H9 (cell line): ENCODE results near the gene NARS2. TPM values are rescaled to one million over a fixed set of nuclear protein-coding genes. Genes with fewer than 3 reads are reported as not detected.
"Not testable (repeated sequence)": the region's sequence is repeated elsewhere in the genome, so short reads cannot be mapped to it uniquely, and the experiment has no call there.

ENCODE experiments used
- DNase-seq: peaks from one replicate; pipeline ENCODE4 v3.0.0-alpha.2; 2017
- H2AFZ ChIP-seq: one replicate; pipeline ENCODE4 v1.6.1; 2013; ENCODE audit warnings: mild to moderate bottlenecking, low read length, control low read depth, moderate library complexity
- H2AK5ac ChIP-seq: 2 replicates; pipeline ENCODE4 v1.6.1; 2013; ENCODE audit warnings: low read length, control low read depth, mixed read lengths; ENCODE audit not compliant: insufficient read length
- H2BK120ac ChIP-seq: one replicate; pipeline ENCODE4 v1.6.1; 2013; ENCODE audit warnings: low read depth, mild to moderate bottlenecking, low read length, control low read depth, inconsistent platforms; ENCODE audit not compliant: poor library complexity, severe bottlenecking
- H2BK12ac ChIP-seq: 2 replicates; pipeline ENCODE4 v1.6.1; 2013; ENCODE audit warnings: low read length, control low read depth, mixed read lengths, low read depth; ENCODE audit not compliant: insufficient read length
- H2BK15ac ChIP-seq: 2 replicates; pipeline ENCODE4 v1.6.1; 2013; ENCODE audit warnings: low read depth, low read length, control low read depth
- H2BK20ac ChIP-seq: one replicate; pipeline ENCODE4 v1.6.1; 2013; ENCODE audit warnings: low read depth, mild to moderate bottlenecking, low read length, control low read depth, inconsistent platforms; ENCODE audit not compliant: poor library complexity, severe bottlenecking
- H2BK5ac ChIP-seq: 2 replicates; pipeline ENCODE4 v1.6.1; 2013; ENCODE audit warnings: low read length, control low read depth, mixed read lengths; ENCODE audit not compliant: insufficient read length
- H3K14ac ChIP-seq: 2 replicates; pipeline ENCODE4 v1.6.1; 2013; ENCODE audit warnings: low read length, control low read depth; ENCODE audit not compliant: insufficient read depth
- H3K18ac ChIP-seq: 2 replicates; pipeline ENCODE4 v1.6.1; 2013; ENCODE audit warnings: low read depth, mild to moderate bottlenecking, mixed read lengths, low read length, control low read depth; ENCODE audit not compliant: insufficient read length
- H3K23ac ChIP-seq: 2 replicates; pipeline ENCODE4 v1.6.1; 2013; ENCODE audit warnings: low read length, control low read depth, mixed read lengths, low read depth; ENCODE audit not compliant: insufficient read length
- H3K23me2 ChIP-seq: 2 replicates; pipeline ENCODE4 v1.6.1; 2013; ENCODE audit warnings: low read depth, mild to moderate bottlenecking, mixed read lengths, low read length, control low read depth; ENCODE audit not compliant: insufficient read length, poor library complexity, severe bottlenecking
- H3K27ac ChIP-seq: 2 replicates; pipeline ENCODE4 v1.5.1; 2013; ENCODE audit warnings: low read length, control low read depth, mixed read lengths, low read depth; ENCODE audit not compliant: insufficient read length
- H3K27me3 ChIP-seq: 2 replicates; pipeline ENCODE4 v1.6.1; 2013; ENCODE audit warnings: low read length, control low read depth, inconsistent platforms; ENCODE audit not compliant: insufficient read depth
- H3K4ac ChIP-seq: 2 replicates; pipeline ENCODE4 v1.6.1; 2013; ENCODE audit warnings: low read depth, mild to moderate bottlenecking, control low read depth, inconsistent platforms, low read length, moderate library complexity
- H3K4me1 ChIP-seq: 2 replicates; pipeline ENCODE4 v1.6.1; 2013; ENCODE audit warnings: low read length, control low read depth, inconsistent platforms; ENCODE audit not compliant: insufficient read depth
- H3K4me2 ChIP-seq: 2 replicates; pipeline ENCODE4 v1.6.1; 2013; ENCODE audit warnings: low read length, control low read depth, mixed read lengths; ENCODE audit not compliant: insufficient read length, insufficient read depth
- H3K56ac ChIP-seq: 2 replicates; pipeline ENCODE4 v1.6.1; 2013; ENCODE audit warnings: low read depth, mild to moderate bottlenecking, mixed read lengths, low read length, control low read depth; ENCODE audit not compliant: insufficient read length
- H3K79me1 ChIP-seq: 2 replicates; pipeline ENCODE4 v1.6.1; 2013; ENCODE audit warnings: low read depth, mild to moderate bottlenecking, moderate library complexity, low read length, control low read depth, inconsistent platforms; ENCODE audit not compliant: insufficient read depth, poor library complexity, severe bottlenecking
- H3K79me2 ChIP-seq: 2 replicates; pipeline ENCODE4 v1.6.1; 2013; ENCODE audit warnings: low read length, control low read depth, inconsistent platforms; ENCODE audit not compliant: insufficient read depth
- H3K9ac ChIP-seq: 2 replicates; pipeline ENCODE4 v1.6.1; 2013; ENCODE audit warnings: low read length, control low read depth, mixed read lengths; ENCODE audit not compliant: insufficient read length; ENCODE audit errors: extremely low read depth
- H3K9me3 ChIP-seq: one replicate; pipeline ENCODE4 v1.6.1; 2013; ENCODE audit warnings: low read depth, low read length, inconsistent platforms; ENCODE audit not compliant: control insufficient read depth
- H3T11ph ChIP-seq: one replicate; pipeline ENCODE4 v1.6.1; 2013; ENCODE audit warnings: mild to moderate bottlenecking, low read length, control low read depth, inconsistent platforms
- H4K20me1 ChIP-seq: one replicate; pipeline ENCODE4 v1.6.1; 2013; ENCODE audit not compliant: control insufficient read depth, insufficient read length, insufficient read depth
- H4K5ac ChIP-seq: 2 replicates; pipeline ENCODE4 v1.6.1; 2013; ENCODE audit warnings: low read depth, mild to moderate bottlenecking, mixed read lengths, low read length, control low read depth; ENCODE audit not compliant: insufficient read length
- H4K8ac ChIP-seq: replicated peaks from 2 replicates; pipeline ENCODE4 v1.6.1; 2013; ENCODE audit warnings: low read length, control low read depth, mixed read lengths, low read depth; ENCODE audit not compliant: insufficient read length
- H4K91ac ChIP-seq: 2 replicates; pipeline ENCODE4 v1.6.1; 2013; ENCODE audit warnings: low read depth, mild to moderate bottlenecking, moderate library complexity, mixed read lengths, low read length, control low read depth; ENCODE audit not compliant: insufficient read length
- H3K27ac Mint-ChIP-seq, 3 experiments: 2 replicates in 2 of 3; 3 replicates in 1 of 3; pipeline ENCODE4 v1.8.0; 2020 to 2021; ENCODE audit warnings: mixed read lengths in 3 of 3, mild to moderate bottlenecking in 1 of 3, moderate library complexity in 1 of 3
- H3K27me3 Mint-ChIP-seq: 2 replicates; pipeline ENCODE4 v1.8.0; 2021; ENCODE audit warnings: low read depth, mild to moderate bottlenecking, moderate library complexity, mixed read lengths
- H3K36me3 Mint-ChIP-seq, 3 experiments: 2 replicates in 2 of 3; 3 replicates in 1 of 3; pipeline ENCODE4 v1.8.0; 2020 to 2021; ENCODE audit warnings: low read depth in 3 of 3, mixed read lengths in 3 of 3; ENCODE audit not compliant: insufficient read depth in 1 of 3
- H3K4me1 Mint-ChIP-seq, 2 experiments: 2 replicates each; pipeline ENCODE4 v1.8.0; 2020; ENCODE audit warnings: mixed read lengths in 2 of 2
- H3K4me3 Mint-ChIP-seq, 2 experiments: 2 replicates in 1 of 2; 3 replicates in 1 of 2; pipeline ENCODE4 v1.8.0; 2020 to 2021; ENCODE audit warnings: mild to moderate bottlenecking in 2 of 2, mixed read lengths in 2 of 2, moderate library complexity in 1 of 2
- H3K9me3 Mint-ChIP-seq, 2 experiments: 2 replicates in 1 of 2; 3 replicates in 1 of 2; pipeline ENCODE4 v1.8.0; 2020; ENCODE audit warnings: mild to moderate bottlenecking in 2 of 2, mixed read lengths in 2 of 2, moderate library complexity in 1 of 2
- WGBS: extraction: QIAGEN DNeasy Blood & Tissue Kit; methylation state at CpG from one replicate; pipeline ENCODE4 v1.1.7; 2013; ENCODE audit warnings: missing lambda C conversion rate, low lambda C conversion rate, mixed read lengths; ENCODE audit not compliant: insufficient read length; ENCODE audit errors: extremely low coverage; 5-methylcytosine and 5-hydroxymethylcytosine counted together
- total RNA-seq: library from RNA; stranded (reverse); gene quantifications from 2 replicates; pipeline ENCODE4 v1.2.1, GENCODE V29; 2021
- TF ChIP-seq, protein P1 (sequence below): fragments of 200-600 bp; sonication (generic); conservative IDR thresholded peaks from 3 replicates; pipeline ENCODE4 v1.8.0; 2021; ENCODE audit warnings: antibody characterized with exemption, mild to moderate bottlenecking

NARS2 gene
- total RNA-seq, 1 experiment from 2014 or later = 29.7 TPM

DNA sequence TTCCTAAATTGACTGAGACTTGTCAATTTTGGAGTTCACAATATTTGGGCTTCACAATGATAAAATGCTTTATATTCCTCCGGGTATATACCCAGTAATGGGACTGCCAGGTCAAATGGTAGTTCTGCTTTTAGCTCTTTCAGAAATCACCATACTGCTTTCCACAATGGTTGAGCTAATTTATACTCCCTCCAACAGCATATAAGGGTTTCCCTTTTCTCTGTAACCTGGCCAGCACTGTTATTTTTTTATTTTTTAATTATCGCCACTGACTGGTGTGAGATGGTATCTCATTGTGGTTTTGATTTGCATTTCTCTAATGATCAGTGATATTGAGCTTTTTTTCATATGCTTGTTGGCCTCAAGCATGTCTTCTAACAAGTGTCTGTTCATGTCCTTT lies 21.8 kb downstream of the NARS2 start:
- H2AFZ ChIP-seq = no peak overlapping the region
- H3K23ac ChIP-seq = no peak overlapping the region
- H3K4ac ChIP-seq = no peak overlapping the region
- no peak overlapping the region for H3K9ac ChIP-seq
- H3K18ac ChIP-seq = no peak overlapping the region
- H3K14ac ChIP-seq = no peak overlapping the region
- H3K79me2 ChIP-seq = no peaks in the 10 kb centered on the region
- H3K4me1 ChIP-seq = peaks cover 11% of the 10 kb centered on the region
- H2BK12ac ChIP-seq = no peak overlapping the region
- DNase-seq = no peak
- H2BK5ac ChIP-seq = no peak overlapping the region
- H3K23me2 ChIP-seq = no peaks in the 10 kb centered on the region
- H3K9me3 Mint-ChIP-seq = peaks cover 0 to 6% of the 10 kb centered on the region in 2 experiments; a peak in 2 of 5 replicates
- H2BK120ac ChIP-seq = no peak overlapping the region
- no peak overlapping the region for H2AK5ac ChIP-seq
- WGBS = no CpG with 5 or more reads among the region's 2 CpGs
- no peak overlapping the region for H4K5ac ChIP-seq
- H3K4me3 Mint-ChIP-seq = no peak overlapping the region
- H3K36me3 Mint-ChIP-seq = peaks cover 23 to 42% (median 32%) of the 10 kb centered on the region in 3 experiments
- no peak overlapping the region for H2BK20ac ChIP-seq
- H3K27me3 Mint-ChIP-seq = no peaks in the 10 kb centered on the region
- no peak overlapping the region for H2BK15ac ChIP-seq
- no peak overlapping the region for H4K8ac ChIP-seq
- H4K20me1 ChIP-seq = no peaks in the 10 kb centered on the region
- no peak overlapping the region for H4K91ac ChIP-seq
- no peak overlapping the region for H3T11ph ChIP-seq
- H3K4me1 Mint-ChIP-seq = peaks cover 36 to 44% of the 10 kb centered on the region in 2 experiments
- no peak overlapping the region for H3K4me2 ChIP-seq
- no peaks in the 10 kb centered on the region for H3K9me3 ChIP-seq
- TF ChIP-seq, protein P1, sequence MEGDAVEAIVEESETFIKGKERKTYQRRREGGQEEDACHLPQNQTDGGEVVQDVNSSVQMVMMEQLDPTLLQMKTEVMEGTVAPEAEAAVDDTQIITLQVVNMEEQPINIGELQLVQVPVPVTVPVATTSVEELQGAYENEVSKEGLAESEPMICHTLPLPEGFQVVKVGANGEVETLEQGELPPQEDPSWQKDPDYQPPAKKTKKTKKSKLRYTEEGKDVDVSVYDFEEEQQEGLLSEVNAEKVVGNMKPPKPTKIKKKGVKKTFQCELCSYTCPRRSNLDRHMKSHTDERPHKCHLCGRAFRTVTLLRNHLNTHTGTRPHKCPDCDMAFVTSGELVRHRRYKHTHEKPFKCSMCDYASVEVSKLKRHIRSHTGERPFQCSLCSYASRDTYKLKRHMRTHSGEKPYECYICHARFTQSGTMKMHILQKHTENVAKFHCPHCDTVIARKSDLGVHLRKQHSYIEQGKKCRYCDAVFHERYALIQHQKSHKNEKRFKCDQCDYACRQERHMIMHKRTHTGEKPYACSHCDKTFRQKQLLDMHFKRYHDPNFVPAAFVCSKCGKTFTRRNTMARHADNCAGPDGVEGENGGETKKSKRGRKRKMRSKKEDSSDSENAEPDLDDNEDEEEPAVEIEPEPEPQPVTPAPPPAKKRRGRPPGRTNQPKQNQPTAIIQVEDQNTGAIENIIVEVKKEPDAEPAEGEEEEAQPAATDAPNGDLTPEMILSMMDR = no peak
- no peaks in the 10 kb centered on the region for H3K79me1 ChIP-seq
- no peak overlapping the region; a peak in 1 of 7 replicates for H3K27ac Mint-ChIP-seq
- no peak overlapping the region for H3K27ac ChIP-seq
- no peak overlapping the region for H3K56ac ChIP-seq
- no peaks in the 10 kb centered on the region for H3K27me3 ChIP-seq

DNA sequence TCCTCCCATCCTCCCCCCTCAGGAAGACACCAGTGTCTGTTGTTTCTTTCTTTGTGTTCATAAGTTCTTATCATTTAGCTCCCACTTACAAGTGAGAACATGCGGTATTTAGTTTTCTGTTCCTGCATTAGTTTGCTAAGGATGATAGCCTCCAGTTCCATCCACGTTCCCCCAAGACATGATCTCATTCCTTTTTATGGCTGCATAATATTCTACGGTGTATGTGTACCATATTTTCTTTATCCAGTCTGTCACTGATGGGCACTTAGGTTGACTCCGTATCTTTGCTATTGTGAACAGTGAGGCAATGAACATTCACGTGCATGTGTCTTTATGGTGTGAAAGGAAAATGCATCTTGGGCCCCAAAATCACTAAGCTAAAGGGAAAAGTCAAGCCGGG lies 22.5 kb downstream of the NARS2 start:
- not testable (repeated sequence) for H3K23ac ChIP-seq, H2BK15ac ChIP-seq, H3K56ac ChIP-seq, H3K79me1 ChIP-seq, H4K91ac ChIP-seq, DNase-seq, H3K9ac ChIP-seq, H3K4me2 ChIP-seq, H2BK120ac ChIP-seq, H3K9me3 ChIP-seq, H3K27ac ChIP-seq, H3K79me2 ChIP-seq, H3K14ac ChIP-seq, H2BK12ac ChIP-seq, H3K23me2 ChIP-seq, H3K4me1 ChIP-seq, H4K8ac ChIP-seq, H2BK5ac ChIP-seq, H3T11ph ChIP-seq, H4K20me1 ChIP-seq, H3K4ac ChIP-seq, H2AFZ ChIP-seq, H3K4me3 Mint-ChIP-seq, H3K27me3 ChIP-seq, H2AK5ac ChIP-seq, H3K27me3 Mint-ChIP-seq, H3K18ac ChIP-seq, H3K9me3 Mint-ChIP-seq, H2BK20ac ChIP-seq, H4K5ac ChIP-seq
- WGBS = no CpG with 5 or more reads among the region's 6 CpGs
- Mint-ChIP-seq H3K27ac (peak overlapping the region in 1 of 3 experiments; percentile 6; a peak in 2 of 7 replicates), H3K4me1 (peaks cover 30 to 40% of the 10 kb centered on the region in 2 experiments), H3K36me3 (peaks cover 23 to 40% (median 32%) of the 10 kb centered on the region in 3 experiments)
